ENCODE data around the gene MPZL1. TPM values are rescaled to one million over a fixed set of nuclear protein-coding genes. Genes with fewer than 3 reads are reported as not detected.

MPZL1 gene
- total and polyA plus RNA-seq, 3 donors from 2014 or later, result 148 to 160 (median 154) TPM

DNA sequence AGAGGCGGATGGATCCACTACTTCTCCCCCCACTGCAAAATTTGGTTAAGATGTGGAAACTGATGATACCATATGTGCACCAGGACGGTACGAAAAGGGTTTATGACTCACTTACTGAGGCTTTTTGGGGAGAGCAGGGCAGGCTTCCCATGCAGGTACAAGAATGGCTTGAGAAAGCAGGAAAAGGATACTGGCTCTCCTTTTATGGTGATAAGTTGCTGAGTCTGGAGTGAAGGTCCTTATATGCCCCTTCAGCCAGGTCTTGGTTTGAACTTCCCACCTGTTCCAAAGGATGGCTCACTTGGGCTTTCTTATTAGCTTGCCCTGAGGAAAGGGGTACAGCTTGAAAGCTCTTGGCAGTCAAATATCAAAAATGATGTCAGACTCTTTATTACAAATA is 23.1 kb downstream of the MPZL1 start:
- Histone ChIP-seq H3K27me3 (no peaks in the 10 kb centered on the region), H3K36me3 (ENCODE audit: low read depth, missing control alignments) (no peaks in the 10 kb centered on the region), H3K27ac (peak overlapping the region in 1 of 2 donors; percentile 8), H3K4me1 (peaks cover 14% of the 10 kb centered on the region), H3K9me3 (no peaks in the 10 kb centered on the region), H3K4me3 (no peak overlapping the region)
- no peak for DNase-seq
- intact Hi-C loops (cut with DNase I; ENCODE audit: low total_unique reads), result no loop called here
- 90 to 95% methylated on average over 3 of the region's 3 CpGs for WGBS, 2 donors
- no peak for TF ChIP-seq POLR2A (IDR thresholded peaks at IDR 0.05)
- TF ChIP-seq, protein P1, sequence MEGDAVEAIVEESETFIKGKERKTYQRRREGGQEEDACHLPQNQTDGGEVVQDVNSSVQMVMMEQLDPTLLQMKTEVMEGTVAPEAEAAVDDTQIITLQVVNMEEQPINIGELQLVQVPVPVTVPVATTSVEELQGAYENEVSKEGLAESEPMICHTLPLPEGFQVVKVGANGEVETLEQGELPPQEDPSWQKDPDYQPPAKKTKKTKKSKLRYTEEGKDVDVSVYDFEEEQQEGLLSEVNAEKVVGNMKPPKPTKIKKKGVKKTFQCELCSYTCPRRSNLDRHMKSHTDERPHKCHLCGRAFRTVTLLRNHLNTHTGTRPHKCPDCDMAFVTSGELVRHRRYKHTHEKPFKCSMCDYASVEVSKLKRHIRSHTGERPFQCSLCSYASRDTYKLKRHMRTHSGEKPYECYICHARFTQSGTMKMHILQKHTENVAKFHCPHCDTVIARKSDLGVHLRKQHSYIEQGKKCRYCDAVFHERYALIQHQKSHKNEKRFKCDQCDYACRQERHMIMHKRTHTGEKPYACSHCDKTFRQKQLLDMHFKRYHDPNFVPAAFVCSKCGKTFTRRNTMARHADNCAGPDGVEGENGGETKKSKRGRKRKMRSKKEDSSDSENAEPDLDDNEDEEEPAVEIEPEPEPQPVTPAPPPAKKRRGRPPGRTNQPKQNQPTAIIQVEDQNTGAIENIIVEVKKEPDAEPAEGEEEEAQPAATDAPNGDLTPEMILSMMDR (IDR thresholded peaks at IDR 0.05), result no peak

DNA sequence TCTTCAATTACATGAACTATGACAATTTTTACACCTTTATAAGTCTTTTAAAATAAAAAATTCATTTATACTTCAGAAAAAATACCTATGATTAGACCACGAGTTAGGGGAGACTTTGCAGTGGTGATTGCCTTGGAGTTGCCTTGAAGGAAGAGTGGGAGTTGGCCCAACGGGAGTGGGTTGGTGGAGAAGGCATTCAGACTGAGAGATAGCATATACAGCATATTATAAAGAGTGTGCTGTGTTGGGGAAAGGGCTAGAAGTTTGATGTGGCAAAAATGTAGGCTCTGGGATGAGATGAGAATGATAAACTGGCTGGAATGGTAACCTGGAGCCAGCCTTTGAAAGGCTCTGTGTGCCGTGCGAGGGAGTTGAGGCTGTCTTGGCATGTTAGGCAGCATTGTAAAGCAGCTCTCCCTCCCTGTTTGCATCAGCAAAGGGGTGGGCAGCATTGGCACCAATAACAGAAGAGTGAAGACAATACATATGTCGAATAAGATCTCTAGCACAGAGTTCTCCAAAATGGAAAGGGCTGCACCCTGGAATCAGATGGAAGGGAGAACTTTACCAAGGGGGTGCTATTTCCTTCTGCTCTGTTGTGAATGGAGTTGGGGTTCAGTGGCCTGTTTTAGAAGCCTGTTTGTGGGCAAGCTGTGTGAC is 24.4 kb downstream of the MPZL1 start:
- peak overlapping the region in 1 of 2 donors; percentile 37 for H3K27ac ChIP-seq
- H3K9me3 ChIP-seq, result no peaks in the 10 kb centered on the region
- no peaks in the 10 kb centered on the region for H3K27me3 ChIP-seq
- intact Hi-C loops (cut with DNase I; ENCODE audit: low total_unique reads), result no loop called here
- no peaks in the 10 kb centered on the region for H3K36me3 ChIP-seq (ENCODE audit: low read depth, missing control alignments)
- peak; percentile 44 for DNase-seq
- H3K4me3 ChIP-seq, result no peak overlapping the region
- peaks cover 11% of the 10 kb centered on the region for H3K4me1 ChIP-seq
- 61 to 76% methylated on average over 5 of the region's 5 CpGs for WGBS, 2 donors
- TF ChIP-seq POLR2A (IDR thresholded peaks at IDR 0.05), result no peak
- TF ChIP-seq, protein P1 (IDR thresholded peaks at IDR 0.05), result no peak

DNA sequence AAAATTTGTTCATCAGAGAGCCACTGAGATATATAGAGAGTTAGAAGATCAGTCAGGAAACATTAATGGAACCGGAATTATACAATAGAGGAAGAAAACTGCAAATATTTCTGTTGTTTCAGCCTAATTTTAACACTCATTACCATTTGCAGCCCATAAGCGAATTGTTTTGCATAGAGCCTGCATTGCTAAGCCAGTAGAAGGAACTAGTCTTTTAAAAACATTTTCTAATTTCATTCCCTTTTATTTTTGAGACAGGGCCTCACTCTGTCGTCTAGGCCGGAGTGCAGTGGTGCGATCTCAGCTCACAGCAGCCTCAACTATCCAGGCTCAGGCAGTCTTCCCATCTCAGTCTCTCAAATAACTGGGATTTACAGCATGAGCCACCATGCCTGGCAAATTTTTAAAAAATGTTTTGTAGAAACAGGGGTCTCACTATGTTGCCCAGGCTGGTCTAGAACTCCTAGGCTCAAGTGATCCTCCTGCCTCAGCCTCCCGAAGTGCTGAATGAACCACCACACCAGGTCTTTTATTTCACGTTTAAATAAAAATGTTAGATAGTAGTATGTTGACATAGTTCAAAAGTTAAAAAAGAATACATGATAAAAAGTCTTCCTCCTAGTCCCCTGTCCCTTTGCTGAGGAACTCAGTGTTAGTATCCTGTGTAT is 25.3 kb downstream of the MPZL1 start:
- Histone ChIP-seq H3K4me3 (no peak overlapping the region), H3K4me1 (peaks cover 12% of the 10 kb centered on the region), H3K36me3 (ENCODE audit: low read depth, missing control alignments) (no peaks in the 10 kb centered on the region), H3K27me3 (no peaks in the 10 kb centered on the region), H3K27ac (peak overlapping the region in 1 of 2 donors; percentile 37), H3K9me3 (no peaks in the 10 kb centered on the region)
- TF ChIP-seq, protein P1 (IDR thresholded peaks at IDR 0.05), result no peak
- TF ChIP-seq POLR2A (IDR thresholded peaks at IDR 0.05), result no peak
- intact Hi-C loops (cut with DNase I; ENCODE audit: low total_unique reads), result no loop called here
- DNase-seq, result no peak
- 70 to 78% methylated on average over 7 of the region's 7 CpGs for WGBS, 2 donors

- H3K4me3 ChIP-seq, result no peak overlapping the region
- intact Hi-C loops (cut with DNase I; ENCODE audit: low total_unique reads), result no loop called here
- DNase-seq, result no peak
- WGBS, 2 donors, result 91 to 96% methylated on average over 1 of the region's 1 CpG
- no peaks in the 10 kb centered on the region for H3K9me3 ChIP-seq
- H3K27ac ChIP-seq, result peak overlapping the region in 1 of 2 donors; percentile 5
- H3K4me1 ChIP-seq, result peaks cover 20% of the 10 kb centered on the region
- TF ChIP-seq, protein P1 (IDR thresholded peaks at IDR 0.05), result no peak
- no peak for TF ChIP-seq POLR2A (IDR thresholded peaks at IDR 0.05)
- H3K27me3 ChIP-seq, result no peaks in the 10 kb centered on the region
- no peaks in the 10 kb centered on the region for H3K36me3 ChIP-seq (ENCODE audit: low read depth, missing control alignments)
Measured at GRCh38 chr1:167747988-167748387, 26.2 kb downstream of the MPZL1 start.

Measured in testis (tissue), 3 donors.